Stimulated activated CD8-positive, alpha-beta memory T cell treated with anti-CD3 and anti-CD28 coated beads, Interleukin-12 subunit alpha, Interleukin-12 subunit beta, amount 100 ng/mL, for 4 hours (primary cell): Measurements from ENCODE around the gene ANK3.

ENCODE experiments used
- DNase-seq: peaks from one replicate; pipeline ENCODE4 v3.0.0-alpha.2; 2020; ENCODE audit warnings: low read depth

Gene ANK3

DNA sequence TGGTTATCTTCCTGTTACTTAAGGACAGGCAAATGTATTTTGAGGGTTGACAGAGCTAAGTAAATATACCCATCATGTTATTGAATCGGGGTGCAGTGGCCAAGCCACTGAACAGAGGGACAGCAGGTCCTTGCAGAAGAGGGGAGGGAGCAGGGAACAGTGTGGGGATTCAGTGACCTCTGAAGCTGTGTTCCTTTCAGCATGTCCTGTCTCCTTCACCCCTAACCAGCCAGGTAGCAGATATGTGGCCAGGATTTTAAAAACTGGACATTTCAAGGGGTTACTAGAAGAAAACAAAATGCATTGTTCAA lies 12.7 kb downstream of the ANK3 start:
- DNase-seq = no peak

DNA sequence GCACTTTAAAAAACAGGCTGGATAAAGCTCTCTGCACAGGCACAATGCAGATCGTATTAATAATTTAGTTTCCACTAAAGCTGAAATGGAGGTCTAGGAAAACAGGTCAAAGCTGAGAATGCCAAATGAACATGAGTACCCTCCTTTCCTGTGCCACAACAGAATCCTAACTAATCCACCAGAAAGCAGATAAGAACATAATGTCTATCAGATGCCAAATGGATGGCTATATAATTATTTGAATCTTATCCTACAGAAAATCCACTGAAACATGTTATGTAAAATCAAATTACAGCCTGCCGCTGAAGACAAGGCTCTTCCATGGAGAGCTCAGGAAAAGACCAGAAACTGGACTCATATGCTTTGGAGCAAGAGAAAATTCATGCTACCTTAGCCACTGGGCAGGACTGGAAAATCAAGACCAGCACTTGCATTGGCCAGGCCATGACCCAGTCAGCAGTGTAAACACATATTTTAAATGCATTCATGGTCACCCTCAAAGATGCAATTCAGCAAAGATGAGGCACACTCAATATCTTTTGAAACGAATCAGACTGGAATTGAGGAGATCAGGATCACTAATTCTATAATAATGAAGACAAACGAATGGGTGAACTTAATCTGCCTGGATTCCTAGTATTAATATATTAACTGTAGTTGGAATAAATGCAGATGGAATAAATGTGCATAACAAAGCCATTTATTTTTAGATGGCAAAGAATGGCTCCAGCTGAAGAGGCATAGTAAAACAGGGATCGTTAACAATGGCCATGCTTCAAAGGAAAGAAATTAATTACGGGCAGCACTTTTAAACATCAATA lies 13.2 kb downstream of the ANK3 start:
- DNase-seq = no peak

DNA sequence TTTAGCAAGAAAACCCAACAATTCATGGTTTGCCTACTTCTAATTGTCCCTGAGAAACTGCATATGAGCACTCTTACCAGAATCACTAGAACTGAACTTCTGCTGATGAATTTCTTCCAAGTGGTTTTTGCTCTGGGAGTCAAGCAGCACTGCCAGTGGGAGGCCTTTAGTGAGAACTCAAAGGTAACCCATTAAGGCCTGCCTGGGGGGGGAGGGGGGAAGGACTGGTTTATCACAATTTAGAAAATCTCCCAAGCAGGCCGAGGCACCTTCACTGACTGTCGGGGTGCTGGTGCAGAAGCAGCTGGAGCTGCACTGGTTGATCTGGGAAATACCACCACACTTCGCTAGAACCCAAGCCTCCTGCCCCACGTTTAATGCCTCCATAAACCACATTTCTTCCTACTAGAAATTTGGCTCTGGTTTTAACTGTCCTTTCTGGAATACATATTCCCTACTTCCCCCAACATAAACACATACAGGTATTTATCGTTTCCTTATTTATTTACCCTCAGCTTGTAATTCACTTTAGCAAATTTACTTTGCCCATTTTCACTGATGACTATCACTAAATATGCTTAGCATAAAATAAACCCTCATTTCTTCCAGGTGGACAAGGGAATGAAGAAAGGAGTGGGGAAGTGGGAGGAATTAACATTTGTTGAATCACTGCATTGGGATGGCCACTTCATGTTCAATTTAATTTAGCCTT lies 14.2 kb downstream of the ANK3 start:
- no peak for DNase-seq

DNA sequence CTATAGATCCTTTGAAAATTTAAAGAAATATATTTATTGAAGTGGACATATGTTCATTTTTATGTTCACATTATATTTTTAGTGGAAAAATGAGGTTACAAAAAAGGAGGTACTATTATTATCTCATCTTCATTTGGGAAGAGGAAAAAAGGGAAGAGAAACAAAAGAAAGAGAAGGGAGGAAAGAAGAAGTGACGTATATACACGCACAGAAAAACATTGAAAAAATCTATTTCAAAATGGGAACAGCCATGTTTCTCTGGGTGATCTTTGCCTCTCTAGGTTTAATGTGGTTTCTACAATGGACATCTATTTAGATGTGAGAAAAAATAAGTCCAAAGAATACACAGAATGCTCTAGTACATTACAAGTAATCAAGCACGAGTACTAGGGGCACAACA lies 14.8 kb downstream of the ANK3 start:
- DNase-seq = no peak

DNA sequence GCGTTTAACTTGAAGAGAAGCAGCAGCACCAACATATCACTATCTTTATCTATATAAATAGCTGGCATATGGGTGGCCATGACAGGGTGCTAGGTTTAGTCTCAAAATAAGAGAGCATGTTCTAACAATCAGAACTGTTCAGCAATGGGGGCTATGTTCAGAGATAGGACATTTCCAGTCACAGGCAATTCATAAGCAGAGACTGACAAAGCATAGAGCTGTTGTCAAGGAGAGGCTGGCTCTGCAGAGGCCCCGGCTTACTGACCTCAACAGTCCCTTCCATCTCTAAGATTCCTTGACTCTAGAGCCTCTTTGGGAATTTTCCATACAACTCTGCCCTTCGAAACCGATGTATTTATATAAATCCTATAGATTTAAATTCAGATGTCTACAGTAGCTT lies 17.2 kb downstream of the ANK3 start:
- no peak for DNase-seq

DNA sequence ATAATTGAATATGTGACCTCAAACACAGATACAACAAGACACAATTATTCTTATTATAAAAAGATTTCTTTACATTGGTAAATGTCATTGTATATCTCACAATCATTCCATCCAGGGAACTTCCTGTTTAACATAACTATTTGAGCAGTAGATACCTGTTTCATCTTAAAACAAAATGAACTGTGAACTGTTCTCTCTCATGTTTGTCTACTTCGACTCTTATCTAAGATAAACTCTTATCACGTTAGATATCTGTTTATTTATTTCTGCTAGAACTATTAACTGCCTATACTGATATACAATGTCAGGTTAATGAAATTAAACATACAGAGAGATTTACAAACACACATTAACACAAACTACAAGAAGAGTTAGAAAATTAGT lies 20.1 kb downstream of the ANK3 start:
- no peak for DNase-seq

DNA sequence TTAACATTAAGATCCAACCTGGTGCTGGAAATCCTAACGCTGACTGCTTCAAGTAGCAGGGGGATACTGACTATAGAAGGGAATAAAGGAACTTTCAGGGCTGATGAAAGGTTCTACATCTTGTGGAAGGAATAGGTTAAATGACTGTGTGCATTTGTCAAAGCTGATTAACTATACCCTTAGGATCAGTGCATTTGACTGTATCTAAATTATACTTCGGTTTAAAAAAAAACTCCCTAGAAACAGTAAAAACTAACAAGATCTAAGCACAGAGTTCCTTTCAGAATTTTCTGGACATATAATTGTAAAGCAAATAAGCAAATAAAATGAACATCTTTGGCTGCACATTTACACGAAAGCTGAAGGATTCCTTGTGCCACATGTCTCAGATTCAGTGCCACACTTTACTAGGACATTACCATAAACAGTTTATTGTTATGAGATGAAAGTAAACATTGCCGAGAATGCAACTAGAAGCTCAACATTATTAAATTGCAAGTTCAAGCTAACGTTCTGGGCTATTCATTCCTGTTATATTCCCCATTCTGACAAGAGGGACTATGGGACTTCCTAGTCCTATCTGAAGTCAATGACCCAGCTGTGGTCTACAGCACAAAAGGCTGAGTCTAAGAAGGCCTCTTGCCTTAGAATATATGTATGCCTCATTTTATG lies 20.7 kb downstream of the ANK3 start:
- no peak for DNase-seq

DNA sequence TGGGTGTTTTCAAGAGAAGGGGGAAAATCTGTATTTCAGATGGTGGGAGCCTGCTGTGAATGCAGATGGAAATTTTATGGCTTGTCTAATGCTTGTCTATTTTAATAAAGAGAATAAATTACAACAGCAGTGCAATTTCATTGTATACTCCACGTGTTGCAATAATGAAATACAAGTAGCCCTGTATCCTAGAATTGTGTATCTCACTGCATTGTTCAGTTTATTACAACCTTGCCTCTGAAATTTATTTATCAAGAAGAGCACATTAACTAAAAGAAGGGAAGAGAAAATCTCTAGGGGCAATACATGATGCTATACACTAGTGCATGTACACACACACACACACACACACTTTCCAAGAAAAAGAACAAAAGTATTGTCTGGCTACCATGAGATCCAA lies 21.8 kb downstream of the ANK3 start:
- no peak for DNase-seq

DNA sequence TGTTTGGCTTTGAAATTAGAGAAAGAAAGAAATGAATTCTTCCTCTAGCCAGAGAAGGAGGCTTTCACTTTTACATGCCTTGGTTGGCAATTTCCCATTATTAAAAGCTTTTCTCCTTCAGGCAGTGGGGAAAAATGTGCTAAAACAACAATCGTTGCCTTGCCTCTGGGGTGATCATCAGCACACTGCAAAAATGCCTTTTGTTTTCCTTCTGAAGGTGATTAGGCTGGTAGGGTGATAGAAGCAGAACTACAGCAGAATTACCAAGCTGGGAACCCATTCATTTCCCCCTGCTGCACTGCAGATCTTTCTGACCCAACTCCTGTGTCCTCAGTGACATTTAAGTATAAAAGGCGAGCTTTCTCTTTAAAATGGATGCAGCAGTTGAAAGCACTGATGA lies 22.2 kb downstream of the ANK3 start:
- no peak for DNase-seq

DNA sequence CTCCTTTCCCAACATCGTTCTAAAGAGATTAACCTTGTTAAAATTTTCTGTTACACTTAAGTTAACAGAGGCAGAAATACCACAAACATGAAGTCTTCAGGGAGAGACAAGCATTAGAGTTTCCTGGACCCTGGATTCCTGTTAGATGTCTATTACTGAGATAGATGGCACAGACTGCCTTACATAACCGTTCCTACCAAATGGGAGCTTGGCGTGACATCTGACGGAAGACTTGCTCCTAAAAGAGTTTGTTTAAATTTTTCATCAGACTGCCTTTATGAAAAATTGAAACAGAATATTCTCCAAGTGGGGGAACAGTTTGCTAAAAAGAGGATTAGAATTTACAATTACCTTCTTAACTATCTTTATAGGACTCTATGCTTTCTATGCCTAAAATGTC lies 22.7 kb downstream of the ANK3 start:
- DNase-seq = no peak

DNA sequence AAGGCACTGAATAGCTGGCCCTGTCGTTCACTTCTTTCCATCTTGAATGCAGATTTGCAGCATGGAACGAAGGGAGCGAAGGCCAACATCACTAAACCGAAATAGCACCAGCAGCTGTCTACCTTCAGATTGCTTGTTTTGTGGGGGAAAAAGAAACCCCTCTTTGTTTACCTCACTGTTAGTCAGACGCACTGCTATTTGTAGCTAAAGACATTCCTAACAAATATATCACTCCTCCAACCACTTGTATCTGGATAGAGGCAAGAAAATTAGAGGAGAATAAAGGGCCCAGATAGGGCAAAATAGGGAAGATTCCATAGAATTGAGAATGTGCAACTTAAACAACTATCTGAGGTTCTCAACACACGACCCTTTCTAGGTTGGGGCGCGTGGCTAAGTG lies 26.5 kb downstream of the ANK3 start:
- no peak for DNase-seq

DNA sequence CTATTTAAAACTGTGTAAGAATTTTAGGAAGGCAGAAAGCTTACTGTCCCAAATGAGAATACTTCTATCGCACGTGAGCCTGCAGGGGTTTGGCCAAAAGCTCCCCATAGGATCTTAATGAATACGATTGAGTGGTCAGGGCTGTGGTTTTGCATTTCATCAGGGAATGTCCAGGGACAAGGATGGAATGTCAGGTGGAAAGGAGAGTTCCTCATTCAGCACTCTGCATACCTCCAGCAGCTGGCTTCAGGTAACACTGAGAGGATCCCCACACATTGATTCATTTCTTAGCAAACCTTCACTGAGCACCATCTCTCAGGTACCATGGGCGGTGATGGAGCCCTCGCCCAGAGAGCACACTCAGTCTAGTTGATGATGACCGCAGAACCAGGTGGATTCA lies 27.2 kb downstream of the ANK3 start:
- no peak for DNase-seq

DNA sequence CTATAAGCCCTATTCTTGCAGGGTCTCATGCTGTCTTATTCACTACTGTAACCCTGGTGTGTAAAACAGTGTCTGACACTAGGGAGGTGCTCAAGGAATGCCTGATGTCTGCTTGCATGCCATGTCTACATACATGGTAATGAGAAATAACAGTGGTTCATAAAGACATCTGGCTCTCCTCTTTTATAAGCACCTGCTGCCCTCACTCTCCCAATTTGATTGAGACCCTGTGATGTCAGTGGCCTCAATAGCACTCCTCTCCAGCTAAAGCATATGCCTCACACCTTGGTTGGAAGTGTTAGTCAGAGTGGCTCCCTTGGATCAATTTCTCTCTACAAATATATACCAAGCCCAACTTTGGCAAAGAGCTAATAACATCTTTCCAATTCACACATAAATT lies 30.6 kb downstream of the ANK3 start:
- no peak for DNase-seq

DNA sequence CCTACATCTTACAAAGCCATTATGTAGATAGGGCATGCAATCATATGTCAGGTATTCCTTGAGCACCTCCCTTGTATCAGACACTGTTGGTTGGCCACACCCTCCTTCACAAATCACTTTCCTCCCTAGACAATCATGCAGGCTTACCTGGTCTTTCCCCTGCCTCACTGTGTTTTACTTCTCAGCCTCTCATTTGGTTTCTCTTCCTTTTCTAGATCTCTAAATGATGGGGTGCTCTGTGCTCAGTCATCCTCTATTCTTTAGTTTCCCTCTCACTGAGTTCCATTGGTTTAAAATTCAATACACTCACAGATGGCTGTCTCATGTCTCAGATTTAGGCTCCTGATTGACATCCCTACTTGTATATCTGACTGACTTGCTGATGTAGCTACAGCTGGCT lies 31.4 kb downstream of the ANK3 start:
- no peak for DNase-seq

DNA sequence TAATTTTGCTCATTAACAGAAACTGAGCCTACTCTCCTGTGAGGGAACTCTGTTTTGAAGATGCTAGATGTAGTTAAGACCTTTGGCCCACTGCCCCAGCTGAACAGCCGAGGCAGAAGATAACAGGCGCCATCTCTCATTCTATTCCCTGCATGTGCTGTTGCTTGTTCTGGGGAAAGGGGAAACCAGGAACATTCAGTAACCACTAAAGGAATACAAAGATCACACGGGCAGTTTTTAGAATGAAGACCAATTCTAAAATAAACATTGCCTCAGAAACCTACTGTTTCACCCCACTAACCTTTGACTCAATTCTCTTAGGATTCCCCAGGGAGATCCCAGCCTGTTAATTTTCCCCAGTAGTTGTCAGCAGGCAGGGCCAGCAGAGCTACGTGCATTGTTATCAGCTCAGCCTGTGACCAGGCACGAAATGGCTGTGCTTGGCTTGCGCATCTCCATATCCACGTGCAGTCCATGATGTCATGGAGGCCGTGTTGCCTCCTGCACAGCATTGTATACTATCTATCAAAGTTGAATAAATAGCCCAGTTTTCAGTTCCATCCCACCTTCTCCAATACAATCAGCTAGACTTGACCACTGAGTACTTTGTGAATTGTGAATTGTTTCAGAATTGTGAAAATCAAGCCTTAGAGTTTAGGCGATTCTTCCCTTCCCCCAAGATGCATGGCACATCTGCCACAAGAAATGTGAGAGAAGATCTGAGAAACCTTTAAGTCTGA lies 36.0 kb downstream of the ANK3 start:
- no peak for DNase-seq

DNA sequence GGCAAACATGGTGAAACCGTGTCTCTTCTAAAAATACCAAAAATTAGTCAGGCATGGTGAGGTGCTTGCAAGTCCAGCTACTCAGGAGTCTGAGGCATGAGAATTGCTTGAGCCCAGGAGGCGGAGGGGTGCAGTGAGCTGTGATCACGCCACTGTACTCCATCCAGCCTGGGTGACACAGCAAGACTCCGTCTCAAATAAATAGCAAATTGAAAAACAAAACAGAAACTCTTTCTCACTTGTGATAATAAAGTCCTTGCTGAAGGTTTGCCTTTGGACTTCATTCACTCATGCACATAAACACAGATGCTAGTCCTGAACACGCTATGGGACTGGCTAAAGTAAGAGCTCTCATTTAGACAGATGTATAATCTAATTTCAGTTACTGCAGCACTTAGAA lies 37.6 kb downstream of the ANK3 start:
- DNase-seq = no peak

DNA sequence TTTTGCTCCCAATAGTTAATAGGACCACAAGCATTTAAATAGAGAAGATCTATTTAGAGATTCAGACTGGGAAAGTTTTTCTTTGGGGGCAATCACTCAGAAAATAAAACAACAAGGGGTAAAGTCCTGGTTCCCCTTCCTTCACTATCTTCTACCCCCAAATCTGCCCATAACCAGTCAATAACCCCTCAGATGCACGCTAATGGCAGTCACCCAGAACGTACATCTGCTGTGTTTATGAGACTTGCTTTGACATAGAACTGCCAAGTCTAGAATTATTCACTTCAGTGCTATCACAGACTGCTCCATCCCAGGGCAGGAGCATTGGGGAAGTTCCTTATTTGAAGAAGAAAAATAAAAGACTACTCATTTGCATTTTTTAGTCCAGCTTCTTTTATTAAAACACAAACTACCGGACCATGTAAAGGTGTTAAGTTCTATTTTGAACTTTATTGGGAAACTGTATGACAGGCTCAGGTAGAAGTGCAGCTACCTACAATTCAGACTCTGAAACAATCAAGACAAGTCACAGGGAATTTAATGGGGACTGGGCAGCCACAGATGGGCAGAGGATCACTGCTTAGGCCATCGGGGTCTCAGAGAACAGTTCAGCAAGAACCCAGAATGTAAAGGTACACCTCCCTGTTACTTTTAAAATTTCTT lies 38.4 kb downstream of the ANK3 start:
- no peak for DNase-seq

DNA sequence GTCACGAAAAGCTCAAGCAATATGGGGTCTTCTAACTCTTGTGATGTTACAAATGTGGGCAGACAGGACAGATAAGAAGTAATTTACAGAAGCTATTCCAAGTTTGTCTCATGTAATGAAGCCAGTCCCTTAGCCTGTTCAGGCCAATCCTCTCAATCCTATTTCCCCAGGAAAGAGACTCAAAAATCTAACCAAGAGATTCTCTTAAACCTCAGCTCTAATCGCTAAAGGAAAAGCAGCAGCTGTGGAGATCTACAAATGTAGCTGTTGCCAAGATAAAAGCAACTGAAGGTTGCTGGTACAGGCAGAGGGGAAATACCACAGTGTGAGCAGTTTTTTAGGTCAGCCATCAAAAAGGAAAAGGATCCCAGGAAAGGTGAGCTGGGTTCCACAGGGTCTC lies 39.3 kb downstream of the ANK3 start:
- DNase-seq = no peak

DNA sequence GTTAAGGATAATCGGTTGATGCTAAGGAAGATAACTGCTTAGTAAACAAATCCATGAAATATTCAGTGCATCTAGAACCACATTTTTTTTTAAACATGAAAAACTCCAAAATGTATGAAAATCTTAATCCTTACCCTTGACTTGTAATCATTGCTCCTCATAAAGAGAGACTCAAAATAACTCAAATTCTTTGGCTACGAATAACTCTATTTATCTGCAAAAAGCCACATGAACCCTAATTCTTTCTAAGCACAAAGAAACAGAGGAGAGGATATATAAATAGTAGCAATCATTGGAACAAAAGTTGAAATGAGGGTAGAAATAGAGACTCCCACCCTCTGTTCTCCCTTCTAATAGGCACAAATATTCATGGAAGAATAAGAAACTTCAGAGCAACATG lies 40.2 kb downstream of the ANK3 start:
- no peak for DNase-seq

DNA sequence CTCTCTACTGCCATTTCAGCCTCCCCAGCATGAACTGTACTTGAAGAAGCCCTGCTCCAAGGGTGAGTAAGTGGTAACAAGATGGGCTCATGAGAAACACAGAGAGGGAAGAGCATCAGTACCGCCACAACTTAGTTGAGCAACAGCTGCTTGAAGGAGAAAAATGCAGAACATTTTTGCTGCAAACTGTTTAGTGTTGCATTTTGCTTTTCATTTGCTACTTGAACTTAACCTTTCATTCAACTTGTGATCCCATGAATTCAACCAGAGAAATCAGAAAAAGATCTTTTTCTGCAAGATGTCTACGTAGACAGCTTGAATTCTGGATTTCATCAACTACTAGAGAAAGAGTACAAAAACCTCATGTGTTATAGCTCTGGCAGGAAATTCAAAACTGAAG lies 40.7 kb downstream of the ANK3 start:
- no peak for DNase-seq

DNA sequence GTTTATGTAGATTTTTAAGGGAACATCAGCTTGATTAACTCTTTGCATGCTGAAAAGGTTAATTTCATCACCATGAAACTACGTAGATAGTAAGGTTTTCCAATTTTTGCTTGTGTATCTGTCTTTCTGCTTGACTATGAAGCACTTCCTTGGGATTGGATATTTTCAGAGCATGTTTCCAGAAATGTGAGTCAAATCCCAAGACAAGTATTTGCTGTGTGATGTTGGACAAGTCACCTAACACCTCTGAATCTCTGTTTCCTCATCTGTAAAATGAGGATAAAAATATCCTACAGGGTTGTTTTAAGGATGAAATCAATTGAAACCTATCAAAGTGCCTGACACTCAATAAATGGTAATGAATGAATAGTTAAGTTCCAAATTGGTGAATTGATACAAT lies 42.4 kb downstream of the ANK3 start:
- DNase-seq = no peak

DNA sequence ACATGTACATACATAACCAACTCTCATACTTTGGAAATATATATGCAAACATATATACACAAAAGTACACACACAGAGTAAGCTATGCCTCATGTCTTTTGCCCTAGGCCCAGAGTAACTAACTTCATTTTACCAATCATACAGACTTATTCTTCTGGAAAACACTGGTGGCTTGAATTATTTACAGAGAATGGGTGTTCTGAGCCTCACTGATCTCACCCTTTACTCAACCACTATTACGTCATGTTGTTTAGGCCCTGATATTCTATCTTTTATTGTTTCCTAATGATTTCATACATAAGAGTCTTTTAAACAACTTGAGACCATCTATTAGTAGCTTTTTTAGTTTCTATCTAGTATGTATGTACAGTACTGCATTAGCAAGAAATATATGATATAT lies 43.0 kb downstream of the ANK3 start:
- no peak for DNase-seq
